ENCODE results near the gene FKBP9.
"Not testable (repeated sequence)": the region's sequence is repeated elsewhere in the genome, so short reads cannot be mapped to it uniquely, and the experiment has no call there.

Gene FKBP9

GRCh38 chr7:32957326-32958045 lies at the start of gene FKBP9:
FKBP9 (plus strand) TSS chr7:32957440; CDS start chr7:32957574, 134 bp downstream.
- DNase-seq: peak in 49 of 56 donors; percentile 13 to 79 (median 50)

GRCh38 chr7:32910195-32910594 lies 47.0 kb upstream of the FKBP9 start:
- no peak for DNase-seq

GRCh38 chr7:32914184-32914583 lies 43.1 kb upstream of the FKBP9 start:
- DNase-seq: no peak

- no peak for DNase-seq
Observed at GRCh38 chr7:32915041-32915536, 42.2 kb upstream of the FKBP9 start.

GRCh38 chr7:32916006-32916405 lies 41.2 kb upstream of the FKBP9 start:
- DNase-seq: no peak

GRCh38 chr7:32916994-32917393 lies 40.2 kb upstream of the FKBP9 start:
- not testable (repeated sequence) for DNase-seq

GRCh38 chr7:32921896-32922295 lies 35.3 kb upstream of the FKBP9 start:
- no peak for DNase-seq

GRCh38 chr7:32928785-32929298 lies 28.4 kb upstream of the FKBP9 start:
- no peak for DNase-seq

- DNase-seq: no peak
Observed at GRCh38 chr7:32929430-32930143, 27.7 kb upstream of the FKBP9 start.

- no peak for DNase-seq
Observed at GRCh38 chr7:32930378-32930777, 26.9 kb upstream of the FKBP9 start.

- DNase-seq: no peak
Observed at GRCh38 chr7:32935558-32935957, 21.7 kb upstream of the FKBP9 start.

- DNase-seq: no peak
Observed at GRCh38 chr7:32936689-32937088, 20.6 kb upstream of the FKBP9 start.

- peak in 13 of 56 donors; percentile 1 to 67 (median 10) for DNase-seq
Observed at GRCh38 chr7:32937344-32938174, 19.7 kb upstream of the FKBP9 start.

GRCh38 chr7:32941181-32941580 lies 16.1 kb upstream of the FKBP9 start:
- DNase-seq: no peak

GRCh38 chr7:32941681-32942414 lies 15.4 kb upstream of the FKBP9 start:
- peak in 5 of 56 donors; percentile 18 to 57 (median 45) for DNase-seq

GRCh38 chr7:32942415-32943251 lies 14.6 kb upstream of the FKBP9 start:
- peak in 50 of 56 donors; percentile 21 to 87 (median 68) for DNase-seq

- DNase-seq: peak in 5 of 56 donors; percentile 29 to 73 (median 65)
Observed at GRCh38 chr7:32943252-32944030, 13.8 kb upstream of the FKBP9 start.

- DNase-seq: no peak
Observed at GRCh38 chr7:32947420-32947983, 9.7 kb upstream of the FKBP9 start.

GRCh38 chr7:32948202-32948601 lies 9.0 kb upstream of the FKBP9 start:
- no peak for DNase-seq
